Neutrophil (primary cell): Measurements from ENCODE around the gene AIF1L.

Experiments
- H3K27ac ChIP-seq: fragments of 200-600 bp; sonication (generic); 2 replicates; pipeline ENCODE4 v1.5.1; 2016; ENCODE audit warnings: mild to moderate bottlenecking, moderate library complexity
- H3K27me3 ChIP-seq: fragments of 200-600 bp; sonication (generic); 2 replicates; pipeline ENCODE4 v1.6.0; 2016; ENCODE audit warnings: mild to moderate bottlenecking
- H3K36me3 ChIP-seq: fragments of 200-600 bp; sonication (generic); 2 replicates; pipeline ENCODE4 v1.5.1; 2017
- H3K4me1 ChIP-seq, 2 experiments: fragments of 200-600 bp in 1 of 2; sonication (generic) in 1 of 2; 1 replicate in 1 of 2; 2 replicates in 1 of 2; pipeline versions ENCODE4 v1.5.1 to v1.6.1; 2013 to 2016; ENCODE audit warnings: low read depth in 1 of 2, low read length in 1 of 2, mild to moderate bottlenecking in 1 of 2, moderate library complexity in 1 of 2; ENCODE audit not compliant: control insufficient read depth in 1 of 2, insufficient read depth in 1 of 2
- H3K4me3 ChIP-seq, 2 experiments: fragments of 200-600 bp in 1 of 2; sonication (generic) in 1 of 2; 1 replicate in 1 of 2; 2 replicates in 1 of 2; pipeline ENCODE4 v1.5.1; 2013 to 2016; ENCODE audit warnings: low read depth in 1 of 2, low read length in 1 of 2, mild to moderate bottlenecking in 1 of 2, moderate library complexity in 1 of 2
- H3K9me3 ChIP-seq: fragments of 200-600 bp; sonication (generic); 2 replicates; pipeline ENCODE4 v1.5.1; 2016
- TF ChIP-seq, protein P1 (sequence below): fragments of 200-600 bp; sonication (generic); IDR thresholded peaks from 2 replicates; pipeline ENCODE4 v1.5.1; 2016; ENCODE audit warnings: antibody characterized with exemption

AIF1L gene

GRCh38 chr9:131096269-131097125 is at the start of gene AIF1L:
TSS of gene AIF1L (plus strand) at chr9:131096531. CDS start at chr9:131096630, 99 bp downstream.
- Histone ChIP-seq H3K4me3 (peak within 1 kb of the TSS in 1 of 2 experiments; percentile 21), H3K27me3 (peaks cover 54% of the 10 kb centered on the region), H3K4me1 (peaks cover 0 to 8% of the 10 kb centered on the region in 2 experiments), H3K36me3 (no peaks in the 10 kb centered on the region), H3K9me3 (no peaks in the 10 kb centered on the region), H3K27ac (no peak within 1 kb of the TSS)
- TF ChIP-seq, protein P1, sequence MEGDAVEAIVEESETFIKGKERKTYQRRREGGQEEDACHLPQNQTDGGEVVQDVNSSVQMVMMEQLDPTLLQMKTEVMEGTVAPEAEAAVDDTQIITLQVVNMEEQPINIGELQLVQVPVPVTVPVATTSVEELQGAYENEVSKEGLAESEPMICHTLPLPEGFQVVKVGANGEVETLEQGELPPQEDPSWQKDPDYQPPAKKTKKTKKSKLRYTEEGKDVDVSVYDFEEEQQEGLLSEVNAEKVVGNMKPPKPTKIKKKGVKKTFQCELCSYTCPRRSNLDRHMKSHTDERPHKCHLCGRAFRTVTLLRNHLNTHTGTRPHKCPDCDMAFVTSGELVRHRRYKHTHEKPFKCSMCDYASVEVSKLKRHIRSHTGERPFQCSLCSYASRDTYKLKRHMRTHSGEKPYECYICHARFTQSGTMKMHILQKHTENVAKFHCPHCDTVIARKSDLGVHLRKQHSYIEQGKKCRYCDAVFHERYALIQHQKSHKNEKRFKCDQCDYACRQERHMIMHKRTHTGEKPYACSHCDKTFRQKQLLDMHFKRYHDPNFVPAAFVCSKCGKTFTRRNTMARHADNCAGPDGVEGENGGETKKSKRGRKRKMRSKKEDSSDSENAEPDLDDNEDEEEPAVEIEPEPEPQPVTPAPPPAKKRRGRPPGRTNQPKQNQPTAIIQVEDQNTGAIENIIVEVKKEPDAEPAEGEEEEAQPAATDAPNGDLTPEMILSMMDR, result no peak

DNA sequence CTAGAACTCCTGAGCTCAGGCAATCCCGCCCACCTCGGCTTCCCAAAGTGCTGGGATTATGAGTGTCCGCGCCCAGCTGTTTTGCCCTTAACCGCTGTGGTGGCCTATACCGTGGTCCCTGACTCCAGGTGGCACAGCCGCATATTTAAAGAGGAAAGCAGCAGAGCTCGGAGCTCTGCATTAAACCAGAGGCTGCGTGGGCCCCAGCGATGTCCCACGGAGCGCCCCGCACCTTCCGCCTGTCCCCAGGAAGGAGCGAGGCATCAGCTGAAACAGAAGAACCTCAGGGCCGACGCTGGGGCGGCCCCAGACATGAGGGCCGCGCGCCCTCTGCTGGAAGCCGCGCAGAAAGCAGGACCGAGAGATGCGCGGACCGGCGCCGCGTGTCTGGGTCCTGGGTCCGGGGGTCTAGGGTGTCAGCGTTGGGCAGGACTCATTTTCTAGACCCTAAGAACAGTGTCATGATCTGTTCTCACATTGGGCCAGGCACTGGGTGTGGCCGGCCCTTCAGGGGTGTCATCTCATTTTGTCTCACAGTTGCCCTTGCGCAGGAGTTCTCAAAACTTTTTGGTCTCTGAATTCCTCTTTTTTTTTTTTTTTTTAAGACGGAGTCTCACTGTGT is 49.6 kb upstream of the AIF1L start:
- H3K4me1 ChIP-seq, result peaks cover 11 to 13% of the 10 kb centered on the region in 2 experiments
- H3K27ac ChIP-seq, result no peak overlapping the region
- no peaks in the 10 kb centered on the region for H3K36me3 ChIP-seq
- no peaks in the 10 kb centered on the region for H3K9me3 ChIP-seq
- no peaks in the 10 kb centered on the region for H3K27me3 ChIP-seq
- no peak overlapping the region for H3K4me3 ChIP-seq
- TF ChIP-seq, protein P1, result peak; percentile 70

- Histone ChIP-seq H3K9me3 (no peaks in the 10 kb centered on the region), H3K27me3 (no peaks in the 10 kb centered on the region), H3K27ac (no peak overlapping the region), H3K36me3 (no peaks in the 10 kb centered on the region), H3K4me1 (peaks cover 11 to 13% of the 10 kb centered on the region in 2 experiments), H3K4me3 (no peak overlapping the region)
- TF ChIP-seq, protein P1, result no peak
These were observed 48.0 kb upstream of the AIF1L start for GRCh38 chr9:131048332-131048731.

GRCh38 chr9:131048820-131049219 is 47.5 kb upstream of the AIF1L start:
- Histone ChIP-seq H3K27ac (no peak overlapping the region), H3K4me1 (peaks cover 11 to 13% of the 10 kb centered on the region in 2 experiments), H3K36me3 (no peaks in the 10 kb centered on the region), H3K27me3 (no peaks in the 10 kb centered on the region), H3K4me3 (no peak overlapping the region), H3K9me3 (no peaks in the 10 kb centered on the region)
- TF ChIP-seq, protein P1, result no peak

DNA sequence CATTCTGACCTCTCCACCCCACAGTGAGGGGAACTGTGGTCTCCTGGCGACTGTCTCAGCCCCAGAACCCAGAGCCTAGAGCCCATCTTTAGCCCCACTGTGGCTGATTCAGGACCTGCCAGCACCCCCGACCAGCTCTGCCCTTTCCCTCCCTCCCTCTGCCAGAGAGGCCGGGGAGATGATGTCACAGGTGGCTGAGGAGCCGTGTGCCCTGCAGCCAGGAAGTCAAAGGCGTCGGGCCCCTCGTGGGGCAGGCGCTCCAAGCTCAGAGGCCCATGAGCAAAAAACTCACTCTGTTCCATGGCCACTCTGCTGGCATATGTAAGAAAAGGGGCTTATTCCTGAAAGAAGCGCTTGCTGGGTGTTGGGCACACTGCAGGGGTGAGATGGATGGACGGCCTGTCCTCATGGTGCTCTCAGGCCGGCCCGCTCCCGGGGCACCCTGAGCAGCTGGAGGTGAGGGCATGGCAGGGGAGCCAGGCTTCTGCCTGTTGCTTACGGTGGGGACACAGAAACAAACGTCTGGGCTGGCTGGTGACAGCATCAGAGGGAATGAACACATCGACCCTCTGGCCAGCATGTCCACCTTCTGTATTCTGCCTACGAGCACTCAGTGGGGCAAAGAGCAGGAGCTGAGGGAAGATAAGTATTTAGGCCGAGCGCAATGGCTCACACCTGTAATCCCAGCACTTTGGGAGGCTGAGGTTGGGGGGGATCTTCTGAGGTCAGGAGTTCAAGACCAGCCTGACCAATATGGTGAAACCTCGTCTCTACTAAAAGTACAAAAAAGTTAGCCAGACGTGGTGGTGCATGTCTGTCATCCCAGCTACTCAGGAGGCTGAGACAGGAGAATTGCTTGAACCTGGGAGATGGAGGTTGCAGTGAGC is 46.3 kb upstream of the AIF1L start:
- Histone ChIP-seq H3K36me3 (no peaks in the 10 kb centered on the region), H3K9me3 (no peaks in the 10 kb centered on the region), H3K4me1 (peaks cover 11 to 13% of the 10 kb centered on the region in 2 experiments), H3K4me3 (no peak overlapping the region), H3K27ac (no peak overlapping the region), H3K27me3 (no peaks in the 10 kb centered on the region)
- TF ChIP-seq, protein P1, result no peak
